Left colon (tissue), 2 donors: ENCODE measurements around the gene NKX6-1. TPM values are rescaled to one million over a fixed set of nuclear protein-coding genes. Genes with fewer than 3 reads are reported as not detected.

Experiments used
- total RNA-seq, 2 donors: library from RNA; stranded (reverse); fragmentation: NEBNext Ultra II Directional; extraction: Animal tissue kit (Norgen Biotek cat#: 25700); gene quantifications; one replicate each; pipeline ENCODE4 v1.2.1, GENCODE V29; 2021
- donor health status: DM: no; HTN: no; CAD: no.
- donor health status: DM: yes; HTN: yes; CAD: no.

The NKX6-1 gene
- total RNA-seq, 2 donors from 2014 or later = not detected

Other genes starting within 250 kb of the NKX6-1 start
- gene CDS1, start 83.8 kb upstream of the NKX6-1 start, total RNA-seq = 10 to 100 TPM; 47.1 to 48.3 TPM